ENCODE data around the gene GGA1. TPM values are rescaled to one million over a fixed set of nuclear protein-coding genes. Genes with fewer than 3 reads are reported as not detected.

The GGA1 gene
- total and polyA plus RNA-seq, 12 donors: 22.9 to 39.7 (median 26.7) TPM

- intact Hi-C loops (cut with DNase I): loop anchor here in 4 of 10 donors (2.0 to 10.0 kb wide), 2 partner anchors 22 to 252 kb away; no protein-coding TSS in a partner anchor
- peaks cover 0 to 59% (median 9%) of the 10 kb centered on the region in 9 donors for H3K36me3 ChIP-seq
- H3K4me3 ChIP-seq: peak overlapping the region in 2 of 10 donors; percentile 10 to 16
- peaks cover 0 to 19% (median 2%) of the 10 kb centered on the region in 7 donors for H3K27me3 ChIP-seq
- TF ChIP-seq, protein P1, sequence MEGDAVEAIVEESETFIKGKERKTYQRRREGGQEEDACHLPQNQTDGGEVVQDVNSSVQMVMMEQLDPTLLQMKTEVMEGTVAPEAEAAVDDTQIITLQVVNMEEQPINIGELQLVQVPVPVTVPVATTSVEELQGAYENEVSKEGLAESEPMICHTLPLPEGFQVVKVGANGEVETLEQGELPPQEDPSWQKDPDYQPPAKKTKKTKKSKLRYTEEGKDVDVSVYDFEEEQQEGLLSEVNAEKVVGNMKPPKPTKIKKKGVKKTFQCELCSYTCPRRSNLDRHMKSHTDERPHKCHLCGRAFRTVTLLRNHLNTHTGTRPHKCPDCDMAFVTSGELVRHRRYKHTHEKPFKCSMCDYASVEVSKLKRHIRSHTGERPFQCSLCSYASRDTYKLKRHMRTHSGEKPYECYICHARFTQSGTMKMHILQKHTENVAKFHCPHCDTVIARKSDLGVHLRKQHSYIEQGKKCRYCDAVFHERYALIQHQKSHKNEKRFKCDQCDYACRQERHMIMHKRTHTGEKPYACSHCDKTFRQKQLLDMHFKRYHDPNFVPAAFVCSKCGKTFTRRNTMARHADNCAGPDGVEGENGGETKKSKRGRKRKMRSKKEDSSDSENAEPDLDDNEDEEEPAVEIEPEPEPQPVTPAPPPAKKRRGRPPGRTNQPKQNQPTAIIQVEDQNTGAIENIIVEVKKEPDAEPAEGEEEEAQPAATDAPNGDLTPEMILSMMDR (IDR thresholded peaks at IDR 0.05): no peak
- DNase-seq: no peak
- ATAC-seq: no peak
- H3K4me1 ChIP-seq: peaks cover 26 to 93% (median 69%) of the 10 kb centered on the region in 9 donors
- no peaks in the 10 kb centered on the region for H3K9me3 ChIP-seq
- WGBS, 2 donors: 55 to 67% methylated on average over 28 of the region's 28 CpGs
- peak overlapping the region; percentile 17 to 100 (median 96) for H3K27ac ChIP-seq
These were observed 42.3 kb upstream of the GGA1 start for GRCh38 chr22:37566329-37566837.

DNA sequence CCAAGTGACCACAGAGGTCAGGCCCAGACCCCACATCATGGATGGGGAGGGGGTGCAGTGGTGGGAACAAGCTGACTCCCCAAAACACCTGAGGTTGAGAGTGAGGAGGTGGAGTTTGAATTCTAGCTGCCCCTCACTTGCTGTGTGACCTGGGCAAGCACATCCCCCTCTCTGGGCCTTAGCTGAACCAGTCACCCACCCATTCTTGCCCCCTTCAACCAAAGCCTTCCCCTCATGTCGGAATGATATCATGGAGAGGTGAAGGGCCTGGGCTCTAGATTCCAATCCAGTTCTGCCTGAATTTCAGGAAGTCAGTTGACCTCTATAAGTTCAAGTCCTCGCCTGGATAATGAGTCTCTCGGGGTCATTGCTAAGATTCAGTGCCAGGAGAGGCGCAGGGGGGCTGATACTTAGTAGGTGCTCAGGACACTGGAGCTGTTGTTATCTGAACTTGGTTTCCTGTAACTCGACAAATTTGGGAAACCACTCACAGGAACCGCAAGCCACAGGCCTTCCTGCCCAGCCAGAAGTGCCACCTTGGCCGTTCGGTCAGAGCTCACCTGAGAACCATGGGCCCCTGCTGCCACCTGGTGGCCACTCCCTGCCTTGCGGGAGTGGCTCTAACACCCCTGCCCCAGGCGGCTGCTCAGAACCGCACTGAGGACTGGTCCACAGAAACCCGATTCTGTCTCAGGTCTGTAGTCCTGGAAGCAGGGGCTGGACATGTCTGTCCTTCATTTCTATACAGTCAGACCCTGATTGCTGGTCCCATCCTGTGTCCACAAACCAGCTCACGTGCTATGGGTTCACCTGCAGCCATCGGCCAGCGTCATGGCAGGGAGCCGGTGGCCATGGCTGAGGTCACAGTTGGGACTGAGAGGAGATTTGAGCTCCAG is 41.5 kb upstream of the GGA1 start:
- ATAC-seq: peak; percentile 36 to 81 (median 60)
- Histone ChIP-seq H3K4me3 (no peak overlapping the region), H3K27ac (peak overlapping the region in 9 of 10 donors; percentile 17 to 100 (median 96))

DNA sequence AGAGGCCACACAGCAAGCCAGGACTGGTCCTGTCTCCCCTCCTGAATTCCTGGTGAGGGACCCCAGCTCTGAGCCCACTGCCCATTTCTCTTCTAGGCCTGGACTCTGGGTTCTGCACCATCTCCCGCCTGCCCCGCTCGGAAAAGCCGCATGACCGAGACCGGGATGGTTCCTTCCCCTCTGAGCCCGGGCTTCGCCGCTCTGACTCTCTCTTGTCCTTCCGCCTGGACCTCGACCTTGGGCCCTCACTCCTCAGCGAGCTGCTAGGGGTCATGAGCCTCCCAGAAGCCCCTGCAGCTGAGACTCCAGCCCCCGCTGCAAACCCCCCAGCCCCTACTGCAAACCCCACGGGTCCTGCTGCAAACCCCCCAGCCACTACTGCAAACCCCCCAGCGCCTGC is 40.6 kb upstream of the GGA1 start:
- H3K9me3 ChIP-seq: no peaks in the 10 kb centered on the region
- H3K27ac ChIP-seq: peak overlapping the region in 3 of 10 donors; percentile 96 to 100 (median 96)
- DNase-seq (no peak), ATAC-seq (no peak)
- TF ChIP-seq, protein P1 (IDR thresholded peaks at IDR 0.05): no peak
- H3K4me1 ChIP-seq: peaks cover 21 to 77% (median 53%) of the 10 kb centered on the region in 9 donors
- WGBS, 2 donors: 82 to 83% methylated on average over 15 of the region's 15 CpGs
- H3K27me3 ChIP-seq: peaks cover 0 to 6% (median 0%) of the 10 kb centered on the region in 7 donors
- H3K36me3 ChIP-seq: peaks cover 0 to 49% (median 9%) of the 10 kb centered on the region in 9 donors
- no peak overlapping the region for H3K4me3 ChIP-seq
- intact Hi-C loops (cut with DNase I): loop anchor here in 4 of 10 donors (2.0 to 10.0 kb wide), 3 partner anchors 23 to 253 kb away; no protein-coding TSS in a partner anchor

More for the DNA sequence above, 41.5 kb upstream of the GGA1 start:
- H3K9me3 ChIP-seq: no peaks in the 10 kb centered on the region
- WGBS, 2 donors: 40 to 43% methylated on average over 16 of the region's 16 CpGs
- TF ChIP-seq, protein P1 (IDR thresholded peaks at IDR 0.05): peak; percentile 87 to 96 (median 94)
- H3K27me3 ChIP-seq: peaks cover 0 to 11% (median 0%) of the 10 kb centered on the region in 7 donors
- peaks cover 0 to 52% (median 9%) of the 10 kb centered on the region in 9 donors for H3K36me3 ChIP-seq
- H3K4me1 ChIP-seq: peaks cover 23 to 85% (median 62%) of the 10 kb centered on the region in 9 donors
- intact Hi-C loops (cut with DNase I): loop anchor here in 4 of 10 donors (1.0 to 10.0 kb wide), 3 partner anchors 22 to 252 kb away; no protein-coding TSS in a partner anchor
- DNase-seq: peak; percentile 79 to 84

DNA sequence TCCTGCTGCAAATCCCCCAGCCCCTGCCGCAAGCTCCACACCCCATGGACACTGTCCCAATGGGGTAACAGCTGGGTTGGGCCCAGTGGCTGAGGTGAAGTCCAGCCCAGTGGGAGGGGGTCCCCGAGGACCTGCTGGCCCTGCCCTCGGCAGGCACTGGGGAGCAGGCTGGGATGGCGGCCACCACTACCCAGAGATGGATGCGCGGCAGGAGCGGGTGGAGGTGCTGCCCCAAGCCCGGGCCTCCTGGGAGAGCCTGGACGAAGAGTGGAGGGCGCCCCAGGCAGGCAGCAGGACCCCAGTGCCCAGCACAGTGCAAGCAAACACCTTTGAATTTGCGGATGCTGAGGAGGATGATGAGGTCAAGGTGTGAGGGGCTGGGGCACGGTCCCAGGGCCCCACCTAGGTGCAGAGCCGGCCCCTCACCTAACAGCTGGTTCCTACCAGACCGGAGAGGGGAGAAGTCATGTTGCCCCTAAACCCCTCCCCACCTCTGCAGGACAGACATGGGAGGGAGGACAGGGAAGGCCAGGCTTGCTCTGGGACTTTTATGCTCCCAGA is 40.1 kb upstream of the GGA1 start:
- no peak overlapping the region for H3K27ac ChIP-seq
- TF ChIP-seq, protein P1 (IDR thresholded peaks at IDR 0.05): no peak
- peaks cover 19 to 72% (median 48%) of the 10 kb centered on the region in 9 donors for H3K4me1 ChIP-seq
- ATAC-seq (no peak), DNase-seq (no peak)
- H3K4me3 ChIP-seq: no peak overlapping the region
- 79 to 83% methylated on average over 14 of the region's 14 CpGs for WGBS, 2 donors
- intact Hi-C loops (cut with DNase I): loop anchor here in 4 of 10 donors (2.0 to 10.0 kb wide), 3 partner anchors 24 to 254 kb away; no protein-coding TSS in a partner anchor
- peaks cover 0 to 6% (median 0%) of the 10 kb centered on the region in 7 donors for H3K27me3 ChIP-seq
- no peaks in the 10 kb centered on the region for H3K9me3 ChIP-seq
- H3K36me3 ChIP-seq: peaks cover 0 to 49% (median 9%) of the 10 kb centered on the region in 9 donors
